Adrenal gland (tissue), 5 donors: ENCODE measurements around the gene PHF1.

Experiments
- POLR2A ChIP-seq, 2 donors: fragments of 450-650 bp; IDR thresholded peaks; one replicate each; pipeline ENCODE4 v1.6.1; 2017; ENCODE audit warnings: antibody characterized with exemption in 2 of 2, mild to moderate bottlenecking in 2 of 2, moderate library complexity in 1 of 2
- TF ChIP-seq, protein P1 (sequence below), 6 experiments: fragments of 450-650 bp in 4 of 6; fragments of 200-600 bp in 2 of 6; sonication (generic) in 1 of 6; IDR thresholded peaks; 1 replicate in 5 of 6; 2 replicates in 1 of 6; pipeline versions ENCODE4 v1.5.1 to v1.8.0; 2016 to 2021; ENCODE audit warnings: antibody characterized with exemption in 6 of 6, mild to moderate bottlenecking in 2 of 6, moderate library complexity in 1 of 6
- donor health status: DM: no; HTN: no; CAD: no.

DNA sequence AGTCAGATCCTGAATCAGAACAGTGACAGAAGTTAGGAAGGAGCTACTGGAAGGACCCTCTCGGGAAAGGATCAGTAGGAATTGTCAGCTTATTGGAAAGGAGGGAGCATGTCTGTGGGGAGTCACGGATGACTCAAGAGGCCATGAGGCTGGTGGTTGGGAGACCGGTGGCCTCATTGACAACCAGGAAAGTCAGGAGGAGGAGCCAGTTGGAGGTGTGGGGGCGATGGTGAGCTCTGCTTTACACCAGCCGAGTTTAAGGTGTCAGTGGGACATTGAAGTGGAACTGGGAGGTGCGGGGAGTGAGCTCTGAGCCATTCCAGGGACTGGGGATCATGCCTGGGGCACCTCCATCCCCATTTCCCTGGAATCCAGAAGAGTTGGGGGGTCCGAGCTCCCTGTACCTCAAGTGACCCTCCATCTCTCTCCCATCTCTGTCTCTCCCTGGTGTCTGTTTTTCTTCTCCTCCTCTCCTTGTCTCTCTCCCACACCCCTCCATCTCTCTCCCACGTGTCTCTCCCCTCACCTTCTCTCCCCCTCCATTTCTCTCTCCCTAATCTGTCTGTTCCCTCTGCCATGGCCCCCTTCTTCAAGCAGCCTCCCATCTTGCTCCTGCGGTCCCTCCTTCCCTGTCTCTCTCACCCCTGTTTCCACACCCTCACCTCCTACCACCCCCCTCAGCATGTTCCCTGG lies 29.3 kb downstream of the PHF1 start:
- no peak for TF ChIP-seq POLR2A (IDR thresholded peaks at IDR 0.05)
- TF ChIP-seq, protein P1, sequence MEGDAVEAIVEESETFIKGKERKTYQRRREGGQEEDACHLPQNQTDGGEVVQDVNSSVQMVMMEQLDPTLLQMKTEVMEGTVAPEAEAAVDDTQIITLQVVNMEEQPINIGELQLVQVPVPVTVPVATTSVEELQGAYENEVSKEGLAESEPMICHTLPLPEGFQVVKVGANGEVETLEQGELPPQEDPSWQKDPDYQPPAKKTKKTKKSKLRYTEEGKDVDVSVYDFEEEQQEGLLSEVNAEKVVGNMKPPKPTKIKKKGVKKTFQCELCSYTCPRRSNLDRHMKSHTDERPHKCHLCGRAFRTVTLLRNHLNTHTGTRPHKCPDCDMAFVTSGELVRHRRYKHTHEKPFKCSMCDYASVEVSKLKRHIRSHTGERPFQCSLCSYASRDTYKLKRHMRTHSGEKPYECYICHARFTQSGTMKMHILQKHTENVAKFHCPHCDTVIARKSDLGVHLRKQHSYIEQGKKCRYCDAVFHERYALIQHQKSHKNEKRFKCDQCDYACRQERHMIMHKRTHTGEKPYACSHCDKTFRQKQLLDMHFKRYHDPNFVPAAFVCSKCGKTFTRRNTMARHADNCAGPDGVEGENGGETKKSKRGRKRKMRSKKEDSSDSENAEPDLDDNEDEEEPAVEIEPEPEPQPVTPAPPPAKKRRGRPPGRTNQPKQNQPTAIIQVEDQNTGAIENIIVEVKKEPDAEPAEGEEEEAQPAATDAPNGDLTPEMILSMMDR (IDR thresholded peaks at IDR 0.05): no peak
